Heart left ventricle (tissue), 16 donors: ENCODE results near the gene NTNG2. TPM values are rescaled to one million over a fixed set of nuclear protein-coding genes. Genes with fewer than 3 reads are reported as not detected.
A peak's percentile ranks its signal among the peaks of the same experiment; 100 is the strongest.

ENCODE experiments used
- ATAC-seq, 4 donors: fragments of 200-7000 bp; cut with Tn5 transposase; one replicate each; pipeline ENCODE4 v1.9.1; 2020 to 2022; ENCODE audit warnings: moderate library complexity in 4 of 4, mild to moderate bottlenecking in 3 of 4, moderate number of reproducible peaks in 1 of 4
- DNase-seq, 5 donors: peaks; one replicate each; pipeline ENCODE4 v3.0.0-alpha.2; 2020
- H3K27ac ChIP-seq, 12 donors: fragments of 200-600 bp; sonication (generic) in 4 of 12; one replicate each; pipeline versions ENCODE4 v1.5.0 to v1.8.0; 2016 to 2022; ENCODE audit warnings: mild to moderate bottlenecking in 2 of 12
- H3K27me3 ChIP-seq, 9 donors: fragments of 200-600 bp; sonication (generic) in 2 of 9; one replicate each; pipeline versions ENCODE4 v1.5.1 to v1.8.0; 2016 to 2022; ENCODE audit warnings: mild to moderate bottlenecking in 3 of 9
- H3K36me3 ChIP-seq, 9 donors: fragments of 200-600 bp; sonication (generic) in 2 of 9; one replicate each; pipeline versions ENCODE4 v1.5.0 to v1.8.0; 2018 to 2022; ENCODE audit warnings: mild to moderate bottlenecking in 2 of 9
- H3K4me1 ChIP-seq, 12 donors: fragments of 200-600 bp; sonication (generic) in 4 of 12; one replicate each; pipeline versions ENCODE4 v1.5.0 to v1.8.0; 2016 to 2022; ENCODE audit warnings: mild to moderate bottlenecking in 3 of 12
- H3K4me3 ChIP-seq, 12 donors: fragments of 200-600 bp; sonication (generic) in 4 of 12; one replicate each; pipeline versions ENCODE4 v1.5.0 to v1.8.0; 2017 to 2022; ENCODE audit warnings: mild to moderate bottlenecking in 9 of 12, moderate library complexity in 4 of 12
- H3K9me3 ChIP-seq, 12 donors: fragments of 200-600 bp; sonication (generic) in 4 of 12; one replicate each; pipeline versions ENCODE4 v1.5.0 to v1.8.0; 2016 to 2022; ENCODE audit warnings: mild to moderate bottlenecking in 1 of 12
- CTCF ChIP-seq, 12 donors: fragments of 200-600 bp; sonication (generic) in 4 of 12; IDR thresholded peaks; one replicate each; pipeline versions ENCODE4 v1.5.0 to v1.8.0; 2018 to 2022; ENCODE audit warnings: antibody characterized with exemption in 12 of 12, mild to moderate bottlenecking in 5 of 12
- POLR2A ChIP-seq, 2 donors: fragments of 450-650 bp; IDR thresholded peaks; one replicate each; pipeline ENCODE4 v1.6.1; 2017; ENCODE audit warnings: antibody characterized with exemption in 2 of 2, mild to moderate bottlenecking in 2 of 2, moderate library complexity in 2 of 2
- WGBS, 4 donors: extraction: QIAGEN DNeasy Blood & Tissue Kit in 2 of 4; methylation state at CpG; one replicate each; pipeline versions ENCODE4 v1.1.5 to v1.1.7; 2013 to 2018; 5-methylcytosine and 5-hydroxymethylcytosine counted together
- intact Hi-C, 10 donors: fragments of 100-400 bp; cut with DNase I; formaldehyde crosslinking; loops; one replicate each; pipeline versions ENCODE4 v1.11.1 to v1.14.2; 2022
- polyA plus RNA-seq, 2 donors: library from polyadenylated mRNA; stranded (reverse); fragments of 200-250 nt; gene quantifications; one replicate each; pipeline ENCODE4 v1.2.3, GENCODE V29; 2013
- total RNA-seq, 9 donors: library from RNA; depleted of rRNA in 2 of 9; stranded (reverse); fragments of >200 nt in 2 of 9; fragmentation: NEBNext Ultra II Directional in 3 of 9; extraction: Animal tissue kit (Norgen Biotek cat#: 25700) in 3 of 9; gene quantifications; one replicate each; pipeline versions ENCODE4 v1.1.0 to v1.2.4, GENCODE V29; 2016 to 2023
- donor health status: ischemic (EF 13 %, LVEDD 7.1; RV severe dilation, severe dysfunction).
- donor health status: healthy with polysubstance abuse.
- donor health status: DM: no; HTN: yes; CAD: no.
- donor health status: DM: no; HTN: no; CAD: no.
- donor health status: ischemic (EF 25% LVEDD 6.9; RV normal size, moderate dysfunction).
- donor health status: ischemic (EF 25% LVEDD 5.7; RV mildly dilated, moderate dysfunction).
- donor health status: healthy.
- donor health status: DM: yes; HTN: yes; CAD: no.
- donor health status: ischemic (EF 35%, LVEDD 5.7; RV mildly dilated, moderate dysfunction).
- donor health status: nonischemic (EF 11% LVEDD 7.7; RV severe dilation, severe dysfunction).
- donor health status: DM: yes; HTN: yes; CAD: no.
- donor health status: PGD.
- donor health status: ischemic (EF 29% LVEDD 5.4; RV normal size, mild dysfunction).
- donor health status: nonischemic (EF 23%, LVEDD 6.1; RV moderate dilation, normal function).

The NTNG2 gene
- total and polyA plus RNA-seq, 11 donors, result 0.28 to 4.1 (median 2.2) TPM

- Histone ChIP-seq H3K36me3 (no peaks in the 10 kb centered on the region), H3K27me3 (peaks cover 0 to 16% (median 0%) of the 10 kb centered on the region in 9 donors), H3K4me1 (peaks cover 0 to 14% (median 0%) of the 10 kb centered on the region in 12 donors), H3K9me3 (no peaks in the 10 kb centered on the region), H3K27ac (no peak overlapping the region), H3K4me3 (no peak overlapping the region)
- peak in 1 of 5 donors; percentile 7 for DNase-seq
- 72 to 84% (median 74%) methylated on average over 4 of the region's 4 CpGs for WGBS, 4 donors
- no peak for ATAC-seq
- TF ChIP-seq CTCF (IDR thresholded peaks at IDR 0.05) (no peak), POLR2A (IDR thresholded peaks at IDR 0.05) (no peak)
- intact Hi-C loops, result loop anchor here in 6 of 10 donors (5.0 to 10.0 kb wide), 4 partner anchors 63 to 396 kb away; partner anchors contain the start of gene MED27 (in 3 of the 6)
Observed at GRCh38 chr9:132230605-132231004, 68.7 kb downstream of the NTNG2 start.

- TF ChIP-seq POLR2A (IDR thresholded peaks at IDR 0.05) (no peak), CTCF (IDR thresholded peaks at IDR 0.05) (no peak)
- H3K27me3 ChIP-seq, result peaks cover 0 to 19% (median 0%) of the 10 kb centered on the region in 9 donors
- no peak overlapping the region for H3K4me3 ChIP-seq
- no peaks in the 10 kb centered on the region for H3K9me3 ChIP-seq
- intact Hi-C loops, result loop anchor here in 6 of 10 donors (5.0 to 10.0 kb wide), 4 partner anchors 64 to 396 kb away; partner anchors contain the start of gene MED27 (in 3 of the 6)
- WGBS, 4 donors, result 58 to 64% (median 61%) methylated on average over 12 to 20 of the region's 20 CpGs
- ATAC-seq (no peak), DNase-seq (peak in 2 of 5 donors; percentile 17 to 42)
- no peak overlapping the region for H3K27ac ChIP-seq
- H3K4me1 ChIP-seq, result peaks cover 0 to 14% (median 0%) of the 10 kb centered on the region in 12 donors
- H3K36me3 ChIP-seq, result no peaks in the 10 kb centered on the region
Observed at GRCh38 chr9:132231019-132231701, 69.3 kb downstream of the NTNG2 start.

GRCh38 chr9:132232522-132232921, 70.7 kb downstream of the NTNG2 start:
- no peak overlapping the region for H3K4me3 ChIP-seq
- peaks cover 0 to 26% (median 1%) of the 10 kb centered on the region in 12 donors for H3K4me1 ChIP-seq
- H3K9me3 ChIP-seq, result no peaks in the 10 kb centered on the region
- 60 to 84% (median 76%) methylated on average over 3 of the region's 3 CpGs for WGBS, 4 donors
- DNase-seq, result no peak
- peaks cover 0 to 19% (median 0%) of the 10 kb centered on the region in 9 donors for H3K27me3 ChIP-seq
- H3K36me3 ChIP-seq, result no peaks in the 10 kb centered on the region
- no peak overlapping the region for H3K27ac ChIP-seq
- TF ChIP-seq POLR2A (IDR thresholded peaks at IDR 0.05) (no peak), CTCF (IDR thresholded peaks at IDR 0.05) (no peak)
- ATAC-seq, result no peak
- intact Hi-C loops, result loop anchor here in 6 of 10 donors (5.0 to 10.0 kb wide), 4 partner anchors 65 to 398 kb away; partner anchors contain the start of gene MED27 (in 3 of the 6)

GRCh38 chr9:132233138-132233537, 71.3 kb downstream of the NTNG2 start:
- H3K4me1 ChIP-seq, result peaks cover 0 to 26% (median 1%) of the 10 kb centered on the region in 12 donors
- H3K36me3 ChIP-seq, result no peaks in the 10 kb centered on the region
- DNase-seq, result no peak
- intact Hi-C loops, result loop anchor here in 6 of 10 donors (5.0 to 10.0 kb wide), 4 partner anchors 66 to 398 kb away; partner anchors contain the start of gene MED27 (in 3 of the 6)
- no peaks in the 10 kb centered on the region for H3K9me3 ChIP-seq
- ATAC-seq, result no peak
- peaks cover 0 to 19% (median 0%) of the 10 kb centered on the region in 9 donors for H3K27me3 ChIP-seq
- TF ChIP-seq POLR2A (IDR thresholded peaks at IDR 0.05), result no peak
- no peak for TF ChIP-seq CTCF (IDR thresholded peaks at IDR 0.05)
- no peak overlapping the region for H3K27ac ChIP-seq
- H3K4me3 ChIP-seq, result no peak overlapping the region
- WGBS, 4 donors, result 68 to 73% (median 69%) methylated on average over 3 of the region's 3 CpGs
